Lung microvascular endothelial cell (primary cell): Measurements from ENCODE around the gene PRKAR2B. TPM values are rescaled to one million over a fixed set of nuclear protein-coding genes. Genes with fewer than 3 reads are reported as not detected.
"Not testable (repeated sequence)": the region's sequence is repeated elsewhere in the genome, so short reads cannot be mapped to it uniquely, and the experiment has no call there.

Source experiments
- DNase-seq, 2 donors: peaks; one replicate each; pipeline versions ENCODE4 v3.0.0 to v3.0.0-alpha.2; 2010; ENCODE audit warnings: low read depth in 2 of 2
- total RNA-seq: library from RNA; depleted of rRNA; stranded (reverse); fragments of >200 nt; gene quantifications from 2 replicates; pipeline ENCODE4 v1.2.1, GENCODE V29; 2014

Gene PRKAR2B
- total RNA-seq, 1 donor from 2014 or later, result 17.3 TPM

- DNase-seq, result peak; percentile 60 to 87
These were observed 3.6 kb downstream of the PRKAR2B start for GRCh38 chr7:107047902-107048782.

- DNase-seq, result no peak
These were observed 4.4 kb downstream of the PRKAR2B start for GRCh38 chr7:107048783-107049418.

GRCh38 chr7:107049480-107049879, 5.0 kb downstream of the PRKAR2B start:
- DNase-seq, result no peak

GRCh38 chr7:107049971-107050532, 5.5 kb downstream of the PRKAR2B start:
- DNase-seq, result no peak

GRCh38 chr7:107051376-107051775, 6.9 kb downstream of the PRKAR2B start:
- DNase-seq, result peak; percentile 37 to 64

- DNase-seq, result not testable (repeated sequence)
These were observed 10.5 kb downstream of the PRKAR2B start for GRCh38 chr7:107054965-107055364.

- DNase-seq, result not testable (repeated sequence)
These were observed 11.6 kb downstream of the PRKAR2B start for GRCh38 chr7:107056058-107056457.

GRCh38 chr7:107056728-107057473, 12.4 kb downstream of the PRKAR2B start:
- no peak for DNase-seq

GRCh38 chr7:107057474-107057833, 12.9 kb downstream of the PRKAR2B start:
- no peak for DNase-seq

GRCh38 chr7:107059468-107059867, 15.0 kb downstream of the PRKAR2B start:
- DNase-seq, result no peak

GRCh38 chr7:107063245-107064120, 19.0 kb downstream of the PRKAR2B start:
- no peak for DNase-seq

GRCh38 chr7:107064255-107064654, 19.8 kb downstream of the PRKAR2B start:
- DNase-seq, result no peak

- no peak for DNase-seq
These were observed 21.4 kb downstream of the PRKAR2B start for GRCh38 chr7:107065929-107066247.

GRCh38 chr7:107068156-107068555, 23.7 kb downstream of the PRKAR2B start:
- DNase-seq, result no peak

- DNase-seq, result no peak
These were observed 25.0 kb downstream of the PRKAR2B start for GRCh38 chr7:107069457-107069856.

GRCh38 chr7:107070710-107071109, 26.2 kb downstream of the PRKAR2B start:
- no peak for DNase-seq

GRCh38 chr7:107071129-107071528, 26.6 kb downstream of the PRKAR2B start:
- DNase-seq, result no peak

GRCh38 chr7:107072133-107072532, 27.6 kb downstream of the PRKAR2B start:
- no peak for DNase-seq

- DNase-seq, result no peak
These were observed 31.5 kb downstream of the PRKAR2B start for GRCh38 chr7:107075863-107076574.
